22Rv1 (cell line): ENCODE results near the gene MAML1.

ENCODE experiments used
- H3K27ac ChIP-seq: fragments of 450-650 bp; 2 replicates; pipeline ENCODE4 v1.5.1; 2017
- ZFX ChIP-seq: fragments of 450-650 bp; IDR thresholded peaks from 2 replicates; pipeline ENCODE4 v1.6.1; 2017; ENCODE audit warnings: antibody characterized with exemption, borderline replicate concordance
- TF ChIP-seq, protein P1 (sequence below): fragments of 450-650 bp; IDR thresholded peaks from 2 replicates; pipeline ENCODE4 v1.5.1; 2017; ENCODE audit warnings: mild to moderate bottlenecking

Gene MAML1

DNA sequence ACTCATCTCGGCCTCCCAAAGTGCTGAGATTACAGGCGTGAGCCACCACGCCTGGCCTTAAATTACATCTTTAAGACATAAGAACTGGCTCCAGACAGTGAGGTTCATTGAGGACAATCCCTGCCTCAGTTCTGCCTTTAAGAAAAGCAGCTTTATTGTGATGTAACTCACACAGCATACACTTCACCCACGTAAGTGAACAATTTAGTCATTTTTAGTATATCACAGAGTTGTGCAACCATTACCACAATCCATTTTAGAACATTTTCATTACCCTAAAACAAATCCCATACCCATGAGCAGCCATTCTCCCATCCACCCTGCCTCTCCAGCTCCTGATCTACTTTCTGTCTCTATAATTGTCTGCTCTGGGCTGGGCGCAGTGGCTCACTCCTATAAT is 37.2 kb downstream of the MAML1 start:
- no peak overlapping the region for H3K27ac ChIP-seq

DNA sequence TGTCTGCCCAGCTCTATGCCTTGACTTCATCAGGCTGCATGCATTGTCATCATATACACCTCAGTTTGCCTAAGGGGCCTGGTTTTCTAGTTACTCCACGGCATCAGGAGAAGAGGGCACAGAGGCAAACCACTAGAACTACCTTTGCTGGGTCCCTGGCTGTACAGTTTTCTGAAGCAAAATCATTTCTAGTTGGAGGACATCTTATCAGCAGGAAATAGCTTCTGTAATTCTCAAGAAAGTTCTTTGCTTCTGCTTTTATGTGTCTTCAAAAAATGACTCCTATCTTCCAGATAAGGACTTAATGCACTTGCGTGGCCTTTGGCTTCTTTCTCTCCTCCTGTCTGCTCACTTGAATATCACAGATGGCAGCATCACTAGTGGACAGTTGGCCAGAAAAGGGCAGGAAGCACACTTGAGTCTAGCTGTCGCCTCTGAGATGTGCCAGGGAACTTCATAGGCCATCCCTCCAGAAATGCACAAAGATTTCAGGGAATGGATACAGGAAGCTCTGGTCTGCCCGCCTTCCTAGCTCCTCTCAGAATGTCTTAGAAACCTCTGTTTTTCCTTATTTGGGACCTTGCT is 38.8 kb downstream of the MAML1 start:
- no peak for TF ChIP-seq ZFX
- TF ChIP-seq, protein P1, sequence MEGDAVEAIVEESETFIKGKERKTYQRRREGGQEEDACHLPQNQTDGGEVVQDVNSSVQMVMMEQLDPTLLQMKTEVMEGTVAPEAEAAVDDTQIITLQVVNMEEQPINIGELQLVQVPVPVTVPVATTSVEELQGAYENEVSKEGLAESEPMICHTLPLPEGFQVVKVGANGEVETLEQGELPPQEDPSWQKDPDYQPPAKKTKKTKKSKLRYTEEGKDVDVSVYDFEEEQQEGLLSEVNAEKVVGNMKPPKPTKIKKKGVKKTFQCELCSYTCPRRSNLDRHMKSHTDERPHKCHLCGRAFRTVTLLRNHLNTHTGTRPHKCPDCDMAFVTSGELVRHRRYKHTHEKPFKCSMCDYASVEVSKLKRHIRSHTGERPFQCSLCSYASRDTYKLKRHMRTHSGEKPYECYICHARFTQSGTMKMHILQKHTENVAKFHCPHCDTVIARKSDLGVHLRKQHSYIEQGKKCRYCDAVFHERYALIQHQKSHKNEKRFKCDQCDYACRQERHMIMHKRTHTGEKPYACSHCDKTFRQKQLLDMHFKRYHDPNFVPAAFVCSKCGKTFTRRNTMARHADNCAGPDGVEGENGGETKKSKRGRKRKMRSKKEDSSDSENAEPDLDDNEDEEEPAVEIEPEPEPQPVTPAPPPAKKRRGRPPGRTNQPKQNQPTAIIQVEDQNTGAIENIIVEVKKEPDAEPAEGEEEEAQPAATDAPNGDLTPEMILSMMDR: no peak
- no peak overlapping the region for H3K27ac ChIP-seq

More for the DNA sequence above, 37.2 kb downstream of the MAML1 start:
- TF ChIP-seq, protein P1: no peak
- TF ChIP-seq ZFX: no peak

DNA sequence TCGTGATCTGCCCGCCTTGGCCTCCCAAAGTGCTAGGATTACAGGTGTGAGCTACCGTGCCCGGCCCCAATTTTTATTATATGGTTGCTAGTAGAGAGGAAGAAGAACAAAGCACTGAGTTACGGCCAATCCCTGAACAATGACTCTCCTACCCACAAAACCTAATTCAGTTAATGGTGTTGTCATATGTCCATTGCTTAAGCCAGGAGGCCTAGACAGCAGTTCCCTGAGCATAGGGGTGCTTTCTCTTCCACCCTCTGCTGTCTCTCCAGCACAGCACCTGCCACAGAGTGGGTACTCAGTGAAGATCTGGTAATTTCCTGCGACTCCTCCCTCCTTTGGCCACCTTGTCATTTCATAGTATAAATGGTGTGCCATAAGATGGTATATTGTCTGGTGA is 39.7 kb downstream of the MAML1 start:
- H3K27ac ChIP-seq: no peak overlapping the region
- TF ChIP-seq ZFX: no peak

DNA sequence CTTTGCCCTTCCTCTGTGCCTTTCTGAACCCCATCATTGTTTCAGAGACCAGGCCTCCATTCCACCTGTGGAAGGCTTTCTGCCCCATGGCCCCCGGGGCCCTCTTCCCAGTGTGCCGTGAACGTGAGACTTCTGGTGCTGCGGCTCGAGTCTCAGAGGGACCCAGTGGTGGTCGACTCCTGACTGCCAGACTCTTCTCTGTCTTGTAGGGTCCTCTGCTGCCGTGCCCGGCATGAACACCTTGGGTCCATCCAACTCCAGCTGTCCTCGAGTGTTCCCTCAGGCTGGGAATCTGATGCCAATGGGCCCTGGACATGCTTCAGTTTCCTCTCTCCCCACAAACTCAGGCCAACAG is 41.0 kb downstream of the MAML1 start:
- TF ChIP-seq, protein P1: no peak
- no peak for TF ChIP-seq ZFX
- H3K27ac ChIP-seq: no peak overlapping the region

DNA sequence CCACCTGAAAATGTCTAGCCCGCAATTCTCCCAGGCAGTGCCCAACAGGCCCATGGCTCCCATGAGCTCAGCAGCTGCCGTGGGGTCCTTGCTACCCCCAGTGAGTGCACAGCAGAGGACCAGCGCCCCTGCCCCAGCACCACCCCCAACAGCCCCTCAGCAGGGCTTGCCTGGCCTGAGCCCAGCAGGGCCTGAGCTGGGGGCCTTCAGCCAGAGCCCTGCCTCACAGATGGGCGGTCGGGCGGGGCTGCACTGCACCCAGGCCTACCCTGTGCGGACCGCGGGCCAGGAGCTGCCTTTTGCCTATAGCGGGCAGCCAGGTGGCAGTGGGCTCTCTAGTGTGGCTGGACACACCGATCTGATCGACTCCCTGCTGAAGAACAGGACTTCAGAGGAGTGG is 41.8 kb downstream of the MAML1 start:
- TF ChIP-seq, protein P1: no peak
- no peak for TF ChIP-seq ZFX
- no peak overlapping the region for H3K27ac ChIP-seq

DNA sequence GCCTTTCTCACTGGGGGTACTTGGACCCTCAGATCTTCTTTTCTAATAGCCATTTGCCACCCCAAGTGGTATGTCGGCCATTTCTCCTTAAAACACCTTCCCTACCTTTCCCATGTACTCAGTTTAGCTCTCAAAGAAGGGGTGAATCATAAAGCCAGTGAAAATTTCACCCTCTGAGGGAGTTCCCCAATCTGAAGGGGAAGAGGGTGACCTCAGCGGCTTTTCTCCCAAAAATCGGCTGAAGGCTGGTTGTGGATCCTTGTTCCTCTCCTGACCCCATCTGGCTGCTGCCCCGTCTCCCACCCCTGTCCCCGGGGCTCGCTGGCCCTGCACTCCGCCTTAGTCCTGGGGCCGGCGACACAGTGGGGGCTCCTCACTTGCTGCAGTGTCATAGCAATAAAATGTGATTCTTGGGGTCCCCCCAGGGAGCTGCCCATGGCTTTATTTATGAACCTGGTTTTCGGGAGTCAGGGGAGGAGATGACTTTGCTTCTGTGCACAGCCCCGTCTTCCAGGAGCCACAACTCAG is 43.9 kb downstream of the MAML1 start:
- no peak overlapping the region for H3K27ac ChIP-seq

DNA sequence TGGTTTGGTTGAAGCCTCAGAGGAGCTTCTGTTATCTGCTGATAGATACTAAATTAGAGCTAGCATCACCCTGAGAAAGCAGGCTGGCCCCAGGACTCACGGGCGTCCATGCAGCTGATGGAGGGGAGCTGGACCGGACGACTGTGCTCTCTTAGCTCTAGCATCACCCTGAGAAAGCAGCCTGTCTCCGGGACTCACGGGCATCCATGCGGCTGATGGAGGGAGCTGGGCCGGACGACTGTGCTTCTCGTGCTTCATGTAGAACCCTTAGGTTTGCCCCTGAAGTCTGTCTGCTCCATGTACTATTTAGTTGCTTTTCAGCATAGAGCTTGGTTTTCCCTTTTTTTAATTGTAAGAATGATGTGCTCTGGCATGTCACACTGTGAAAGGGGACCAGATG is 44.8 kb downstream of the MAML1 start:
- H3K27ac ChIP-seq: no peak overlapping the region

More for the DNA sequence above, 43.9 kb downstream of the MAML1 start:
- no peak for TF ChIP-seq ZFX
- TF ChIP-seq, protein P1: no peak

More for the DNA sequence above, 44.8 kb downstream of the MAML1 start:
- no peak for TF ChIP-seq ZFX
- TF ChIP-seq, protein P1: no peak
